K562 (cell line): ENCODE results near the gene HGS. TPM values are rescaled to one million over a fixed set of nuclear protein-coding genes. Genes with fewer than 3 reads are reported as not detected.

Experiments used
- ASH1L ChIP-seq: fragments of 450-650 bp; IDR thresholded peaks from 2 replicates; pipeline ENCODE4 v1.6.1; 2018; ENCODE audit warnings: borderline replicate concordance, mild to moderate bottlenecking, low read depth; ENCODE audit not compliant: partially characterized antibody
- CTBP1 ChIP-seq: fragments of 450-650 bp; IDR thresholded peaks from 2 replicates; pipeline ENCODE4 v1.6.1; 2016; ENCODE audit warnings: borderline replicate concordance
- DIDO1 ChIP-seq: fragments of 450-650 bp; IDR thresholded peaks from 2 replicates; pipeline ENCODE4 v1.6.1; 2016; ENCODE audit warnings: low read depth, missing biosample characterization, missing genetic modification characterization
- E2F8 ChIP-seq: fragments of 450-650 bp; IDR thresholded peaks from 2 replicates; pipeline ENCODE4 v1.7.1; 2018; ENCODE audit warnings: mild to moderate bottlenecking, low read depth; ENCODE audit not compliant: partially characterized antibody
- FIP1L1 ChIP-seq: fragments of 200-400 bp; formaldehyde crosslinking; IDR thresholded peaks from 2 replicates; pipeline ENCODE4 v1.6.1; 2018; ENCODE audit warnings: mild to moderate bottlenecking, low read depth, low read length; ENCODE audit not compliant: poor library complexity, severe bottlenecking
- NCOA2 ChIP-seq, 2 experiments: fragments of 450-650 bp; IDR thresholded peaks; 2 replicates each; pipeline ENCODE4 v1.6.1; 2018; ENCODE audit warnings: mild to moderate bottlenecking in 2 of 2, moderate library complexity in 1 of 2; ENCODE audit not compliant: partially characterized antibody in 2 of 2
- NELFE ChIP-seq: IDR thresholded peaks from 2 replicates; pipeline ENCODE4 v1.6.1; 2011; ENCODE audit warnings: mild to moderate bottlenecking; ENCODE audit not compliant: insufficient read depth, insufficient read length
- POLR2B ChIP-seq: fragments of 450-650 bp; IDR thresholded peaks from 2 replicates; pipeline ENCODE4 v1.6.1; 2018; ENCODE audit warnings: low read depth; ENCODE audit not compliant: partially characterized antibody
- POLR2H ChIP-seq: IDR thresholded peaks from 2 replicates; pipeline ENCODE4 v1.6.1; 2016; ENCODE audit warnings: missing genetic modification characterization, low read depth, mild to moderate bottlenecking, control low read depth, missing compliant biosample characterization, moderate library complexity
- RBM14 ChIP-seq: fragments of 200-400 bp; formaldehyde crosslinking; IDR thresholded peaks from 2 replicates; pipeline ENCODE4 v1.6.1; 2018; ENCODE audit warnings: low read depth, mild to moderate bottlenecking, low read length, moderate library complexity, borderline replicate concordance; ENCODE audit not compliant: insufficient read depth
- RBM17 ChIP-seq: fragments of 200-400 bp; formaldehyde crosslinking; IDR thresholded peaks from 2 replicates; pipeline ENCODE4 v1.6.1; 2017; ENCODE audit warnings: low read depth, mild to moderate bottlenecking, low read length, borderline replicate concordance
- TBL1XR1 ChIP-seq, 2 experiments: IDR thresholded peaks; 2 replicates each; pipeline ENCODE4 v1.6.1; 2012; ENCODE audit warnings: improper control_type of control experiment in 2 of 2, low read length in 2 of 2, mild to moderate bottlenecking in 1 of 2
- TRIM25 ChIP-seq: fragments of 450-650 bp; IDR thresholded peaks from 2 replicates; pipeline ENCODE4 v1.7.0; 2016; ENCODE audit warnings: borderline replicate concordance
- ZBTB17 ChIP-seq: fragments of 450-650 bp; formaldehyde crosslinking; IDR thresholded peaks from 2 replicates; pipeline ENCODE4 v1.4.0; 2020; ENCODE audit warnings: mild to moderate bottlenecking
- ZMIZ1 ChIP-seq, 2 experiments: fragments of 150-350 bp in 1 of 2; IDR thresholded peaks; 2 replicates each; pipeline ENCODE4 v1.6.1; 2012 to 2016; ENCODE audit warnings: low read depth in 2 of 2, low read length in 2 of 2, mild to moderate bottlenecking in 1 of 2, moderate library complexity in 1 of 2
- polyA plus RNA-seq, 8 experiments: library from polyadenylated mRNA; depleted of rRNA in 4 of 8; stranded (reverse) in 5 of 8; unstranded in 3 of 8; fragments of >200 nt; fragmentation: Nextera tagmentation in 2 of 8; fragmentation: Illumina TruSeq in 1 of 8; extraction: Ambion mirVana in 2 of 8; extraction: Trizol in 1 of 8; gene quantifications; 2 replicates each; pipeline versions ENCODE4 v1.2.1 to v1.2.3, GENCODE V29; 2011 to 2014; ENCODE audit warnings: inconsistent platforms in 1 of 8, missing spikeins in 1 of 8
- total RNA-seq, 7 experiments: library from RNA; depleted of rRNA in 6 of 7; stranded (reverse); fragments of >200 nt in 6 of 7; fragmentation: Illumina TruSeq in 2 of 7; extraction: Trizol in 2 of 7; gene quantifications; 2 replicates each; pipeline versions ENCODE4 v1.2.1 to v1.2.3, GENCODE V29; 2011 to 2021; ENCODE audit warnings: low replicate concordance in 1 of 7
- TF ChIP-seq, protein P1 (sequence below): fragments of 450-650 bp; IDR thresholded peaks from 2 replicates; pipeline ENCODE4 v1.6.1; 2016

HGS gene
- total and polyA plus RNA-seq, 9 of the 15 experiments (the other 6 are each of a cell fraction or from before 2014, with no cell fraction given), result 3.9 to 176 (median 77.1) TPM

DNA sequence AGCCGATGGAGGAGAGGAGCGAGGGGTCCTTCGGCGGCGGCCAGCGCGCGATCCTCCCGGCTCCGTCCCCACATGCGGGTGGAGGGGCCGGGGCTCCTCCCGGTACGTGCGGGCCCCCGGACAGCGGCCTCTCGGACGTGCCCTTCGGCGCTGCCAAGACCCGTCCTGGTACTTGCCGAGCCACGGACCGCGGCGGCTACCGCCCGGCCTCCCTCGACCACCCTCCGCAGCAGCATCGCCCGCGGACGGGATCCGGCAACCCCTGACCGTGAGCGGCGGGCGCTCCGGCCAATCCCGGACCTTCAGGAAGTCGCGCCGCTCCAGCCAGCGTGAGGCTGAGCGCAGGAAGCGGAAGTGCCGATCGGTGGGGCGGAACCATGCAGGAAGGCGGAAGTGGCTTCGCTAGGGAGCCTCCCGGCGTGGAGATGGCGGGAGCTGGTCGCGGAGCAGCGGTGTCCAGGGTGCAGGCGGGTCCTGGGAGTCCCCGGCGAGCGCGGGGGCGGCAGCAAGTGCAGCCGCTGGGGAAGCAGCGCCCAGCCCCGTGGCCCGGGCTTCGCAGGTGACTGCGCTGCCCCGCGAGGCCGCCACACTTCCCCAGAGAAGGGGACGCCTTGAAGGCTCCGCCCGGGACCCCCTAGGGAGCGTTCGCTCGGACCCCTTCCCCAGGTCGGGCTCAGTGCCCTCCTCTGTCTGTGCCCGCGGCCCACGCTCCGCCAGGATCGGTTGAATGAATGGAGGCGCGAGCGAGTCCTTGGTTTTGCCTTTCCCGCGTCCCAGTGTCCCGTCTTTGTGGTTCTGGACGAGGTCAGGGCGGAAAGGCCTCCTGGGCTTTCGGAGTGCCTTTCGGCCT lies 17.2 kb upstream of the HGS start, which contains the start of the genes CCDC137 and OXLD1 (continued):
- TF ChIP-seq FIP1L1, result peak; percentile 57
- TF ChIP-seq RBM17, result no peak
- no peak for TF ChIP-seq ZMIZ1 (IDR thresholded peaks at IDR 0.05; ENCODE audit: low read depth in 2 of 2, low read length in 2 of 2)
- TF ChIP-seq RBM14, result no peak
- TF ChIP-seq ZBTB17 (CRISPR knock-in tag), result no peak
- no peak for TF ChIP-seq NCOA2 (IDR thresholded peaks at IDR 0.05; ENCODE audit: partially characterized antibody in 2 of 2)
- peak; percentile 47; the same call in 1 of the 2 replicates for TF ChIP-seq CTBP1
- peak; percentile 40; the same call in 1 of the 2 replicates for TF ChIP-seq POLR2H (tag)
- TF ChIP-seq TRIM25, result no peak
- TF ChIP-seq TBL1XR1 (IDR thresholded peaks at IDR 0.05; ENCODE audit: low read length in 2 of 2), result no peak
- TF ChIP-seq, protein P1, sequence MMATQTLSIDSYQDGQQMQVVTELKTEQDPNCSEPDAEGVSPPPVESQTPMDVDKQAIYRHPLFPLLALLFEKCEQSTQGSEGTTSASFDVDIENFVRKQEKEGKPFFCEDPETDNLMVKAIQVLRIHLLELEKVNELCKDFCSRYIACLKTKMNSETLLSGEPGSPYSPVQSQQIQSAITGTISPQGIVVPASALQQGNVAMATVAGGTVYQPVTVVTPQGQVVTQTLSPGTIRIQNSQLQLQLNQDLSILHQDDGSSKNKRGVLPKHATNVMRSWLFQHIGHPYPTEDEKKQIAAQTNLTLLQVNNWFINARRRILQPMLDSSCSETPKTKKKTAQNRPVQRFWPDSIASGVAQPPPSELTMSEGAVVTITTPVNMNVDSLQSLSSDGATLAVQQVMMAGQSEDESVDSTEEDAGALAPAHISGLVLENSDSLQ, result peak; percentile 100
- TF ChIP-seq ASH1L, result peak; percentile 88
- TF ChIP-seq E2F8, result peak; percentile 99
- no peak for TF ChIP-seq NELFE
- TF ChIP-seq POLR2B, result peak; percentile 83
- no peak for TF ChIP-seq DIDO1 (tag)
